ENCODE results near the gene CHPF2. TPM values are rescaled to one million over a fixed set of nuclear protein-coding genes. Genes with fewer than 3 reads are reported as not detected.

Gene CHPF2
- polyA plus RNA-seq, 1 donor (not counting 4 experiments of a cell fraction or from before 2014, with no cell fraction given): 16.2 TPM

- Histone ChIP-seq H3K4me3 (ENCODE audit: control insufficient read depth in 2 of 3, extremely low read depth in 1 of 3, insufficient read depth in 2 of 3, low read depth in 1 of 3, low read length in 3 of 3) (no peak overlapping the region), H3K4me2 (ENCODE audit: control insufficient read depth, extremely low read depth, insufficient read depth, low read depth, low read length) (no peak overlapping the region), H3K27ac (ENCODE audit: control insufficient read depth, insufficient read depth, low read length) (no peak overlapping the region), H3K36me3 (ENCODE audit: control insufficient read depth in 2 of 2, extremely low read depth in 1 of 2, insufficient read depth in 2 of 2, low read length in 2 of 2) (no peaks in the 10 kb centered on the region), H3K9me1 (ENCODE audit: control insufficient read depth, extremely low read depth, insufficient read depth, low read length) (no peaks in the 10 kb centered on the region), H3K9ac (ENCODE audit: control insufficient read depth, extremely low read depth, insufficient read depth, low read length) (no peak overlapping the region), H2AFZ (ENCODE audit: control insufficient read depth, low read length) (no peak overlapping the region), H4K20me1 (ENCODE audit: control insufficient read depth, extremely low read depth, insufficient read depth, low read length) (no peaks in the 10 kb centered on the region), H3K9me3 (ENCODE audit: control insufficient read depth, low read depth, low read length) (no peaks in the 10 kb centered on the region), H3K27me3 (ENCODE audit: control insufficient read depth, extremely low read depth, insufficient read depth, low read length) (peaks cover 63% of the 10 kb centered on the region), H3K4me1 (ENCODE audit: control insufficient read depth, extremely low read depth, insufficient read depth, low read length) (no peaks in the 10 kb centered on the region), H3K79me2 (ENCODE audit: control insufficient read depth, insufficient read depth, low read length) (no peaks in the 10 kb centered on the region)
- TF ChIP-seq CTCF (optimal IDR thresholded peaks at IDR 0.05 in 1 of 3, IDR thresholded peaks at IDR 0.05 in 1 of 3, conservative IDR thresholded peaks at IDR 0.05 in 1 of 3; ENCODE audit: extremely low read depth in 1 of 3, insufficient read depth in 2 of 3, low read length in 3 of 3) (no peak), EZH2 (IDR thresholded peaks at IDR 0.05; ENCODE audit: low read length) (no peak)
- no peak for FAIRE-seq
- no peak for DNase-seq (ENCODE audit: low read depth, low spot score)
- dilution Hi-C loops (cut with MboI; ENCODE audit: extremely low pct_ligation_motif_present, low sequenced_read_pairs): no loop called here
Measured at GRCh38 chr7:151201344-151201743, 30.9 kb upstream of the CHPF2 start.

GRCh38 chr7:151201751-151202150, 30.5 kb upstream of the CHPF2 start:
- Histone ChIP-seq H4K20me1 (ENCODE audit: control insufficient read depth, extremely low read depth, insufficient read depth, low read length) (no peaks in the 10 kb centered on the region), H2AFZ (ENCODE audit: control insufficient read depth, low read length) (no peak overlapping the region), H3K9me3 (ENCODE audit: control insufficient read depth, low read depth, low read length) (no peaks in the 10 kb centered on the region), H3K4me1 (ENCODE audit: control insufficient read depth, extremely low read depth, insufficient read depth, low read length) (no peaks in the 10 kb centered on the region), H3K4me2 (ENCODE audit: control insufficient read depth, extremely low read depth, insufficient read depth, low read depth, low read length) (no peak overlapping the region), H3K9ac (ENCODE audit: control insufficient read depth, extremely low read depth, insufficient read depth, low read length) (no peak overlapping the region), H3K4me3 (ENCODE audit: control insufficient read depth in 2 of 3, extremely low read depth in 1 of 3, insufficient read depth in 2 of 3, low read depth in 1 of 3, low read length in 3 of 3) (no peak overlapping the region), H3K9me1 (ENCODE audit: control insufficient read depth, extremely low read depth, insufficient read depth, low read length) (no peaks in the 10 kb centered on the region), H3K79me2 (ENCODE audit: control insufficient read depth, insufficient read depth, low read length) (no peaks in the 10 kb centered on the region), H3K36me3 (ENCODE audit: control insufficient read depth in 2 of 2, extremely low read depth in 1 of 2, insufficient read depth in 2 of 2, low read length in 2 of 2) (no peaks in the 10 kb centered on the region), H3K27me3 (ENCODE audit: control insufficient read depth, extremely low read depth, insufficient read depth, low read length) (peaks cover 59% of the 10 kb centered on the region), H3K27ac (ENCODE audit: control insufficient read depth, insufficient read depth, low read length) (no peak overlapping the region)
- FAIRE-seq: no peak
- dilution Hi-C loops (cut with MboI; ENCODE audit: extremely low pct_ligation_motif_present, low sequenced_read_pairs): no loop called here
- TF ChIP-seq CTCF (optimal IDR thresholded peaks at IDR 0.05 in 1 of 3, IDR thresholded peaks at IDR 0.05 in 1 of 3, conservative IDR thresholded peaks at IDR 0.05 in 1 of 3; ENCODE audit: extremely low read depth in 1 of 3, insufficient read depth in 2 of 3, low read length in 3 of 3) (no peak), EZH2 (IDR thresholded peaks at IDR 0.05; ENCODE audit: low read length) (no peak)
- DNase-seq (ENCODE audit: low read depth, low spot score): no peak
